ENCODE measurements around the gene RNF121. TPM values are rescaled to one million over a fixed set of nuclear protein-coding genes. Genes with fewer than 3 reads are reported as not detected.

Gene RNF121
- total RNA-seq, 1 experiment from 2014 or later = 56.9 TPM

GRCh38 chr11:72001834-72002591 is 73.2 kb downstream of the RNF121 start:
- Histone ChIP-seq H2BK15ac (ENCODE audit: low read depth, low read length) (no peak overlapping the region), H3K18ac (ENCODE audit: insufficient read length, low read depth, low read length) (no peak overlapping the region), H4K8ac (replicated peaks; ENCODE audit: insufficient read length, low read depth, low read length) (no peak overlapping the region), H3K27me3 (ENCODE audit: insufficient read depth, low read length) (no peaks in the 10 kb centered on the region), H3K79me1 (ENCODE audit: insufficient read depth, low read depth, low read length, poor library complexity, severe bottlenecking) (no peaks in the 10 kb centered on the region), H3K9ac (ENCODE audit: extremely low read depth, insufficient read length, low read length) (no peak overlapping the region), H3K79me2 (ENCODE audit: insufficient read depth, low read length) (no peaks in the 10 kb centered on the region), H3K56ac (ENCODE audit: insufficient read length, low read depth, low read length) (no peak overlapping the region), H3K4me2 (ENCODE audit: insufficient read depth, insufficient read length, low read length) (no peak overlapping the region), H2BK5ac (ENCODE audit: insufficient read length, low read length) (no peak overlapping the region), H3K23me2 (ENCODE audit: insufficient read length, low read depth, low read length, poor library complexity, severe bottlenecking) (no peaks in the 10 kb centered on the region), H2BK12ac (ENCODE audit: insufficient read length, low read depth, low read length) (no peak overlapping the region), H3T11ph (ENCODE audit: low read length) (no peak overlapping the region), H3K23ac (ENCODE audit: insufficient read length, low read depth, low read length) (no peak overlapping the region), H2BK20ac (ENCODE audit: low read depth, low read length, poor library complexity, severe bottlenecking) (no peak overlapping the region), H4K20me1 (ENCODE audit: control insufficient read depth, insufficient read depth, insufficient read length) (peaks cover 2% of the 10 kb centered on the region), H2AFZ (ENCODE audit: low read length) (no peak overlapping the region), H3K4me1 (ENCODE audit: insufficient read depth, low read length) (no peaks in the 10 kb centered on the region), H4K91ac (ENCODE audit: insufficient read length, low read depth, low read length) (no peak overlapping the region), H3K9me3 (ENCODE audit: control insufficient read depth, low read depth, low read length) (no peaks in the 10 kb centered on the region), H4K5ac (ENCODE audit: insufficient read length, low read depth, low read length) (no peak overlapping the region), H3K27ac (ENCODE audit: insufficient read length, low read depth, low read length) (no peak overlapping the region), H3K4ac (ENCODE audit: low read depth, low read length) (no peak overlapping the region), H2AK5ac (ENCODE audit: insufficient read length, low read length) (no peak overlapping the region), H2BK120ac (ENCODE audit: low read depth, low read length, poor library complexity, severe bottlenecking) (no peak overlapping the region), H3K14ac (ENCODE audit: insufficient read depth, low read length) (no peak overlapping the region)
- H3K4me3 Mint-ChIP-seq = no peak overlapping the region; a peak in 1 of 5 replicates
- TF ChIP-seq, protein P1, sequence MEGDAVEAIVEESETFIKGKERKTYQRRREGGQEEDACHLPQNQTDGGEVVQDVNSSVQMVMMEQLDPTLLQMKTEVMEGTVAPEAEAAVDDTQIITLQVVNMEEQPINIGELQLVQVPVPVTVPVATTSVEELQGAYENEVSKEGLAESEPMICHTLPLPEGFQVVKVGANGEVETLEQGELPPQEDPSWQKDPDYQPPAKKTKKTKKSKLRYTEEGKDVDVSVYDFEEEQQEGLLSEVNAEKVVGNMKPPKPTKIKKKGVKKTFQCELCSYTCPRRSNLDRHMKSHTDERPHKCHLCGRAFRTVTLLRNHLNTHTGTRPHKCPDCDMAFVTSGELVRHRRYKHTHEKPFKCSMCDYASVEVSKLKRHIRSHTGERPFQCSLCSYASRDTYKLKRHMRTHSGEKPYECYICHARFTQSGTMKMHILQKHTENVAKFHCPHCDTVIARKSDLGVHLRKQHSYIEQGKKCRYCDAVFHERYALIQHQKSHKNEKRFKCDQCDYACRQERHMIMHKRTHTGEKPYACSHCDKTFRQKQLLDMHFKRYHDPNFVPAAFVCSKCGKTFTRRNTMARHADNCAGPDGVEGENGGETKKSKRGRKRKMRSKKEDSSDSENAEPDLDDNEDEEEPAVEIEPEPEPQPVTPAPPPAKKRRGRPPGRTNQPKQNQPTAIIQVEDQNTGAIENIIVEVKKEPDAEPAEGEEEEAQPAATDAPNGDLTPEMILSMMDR (conservative IDR thresholded peaks at IDR 0.05) = no peak
- peaks cover 8% of the 10 kb centered on the region; the same call in 1 of the 2 replicates for H3K27me3 Mint-ChIP-seq (ENCODE audit: low read depth)
- H3K36me3 Mint-ChIP-seq (ENCODE audit: insufficient read depth in 1 of 3, low read depth in 3 of 3) = peaks cover 38 to 69% (median 56%) of the 10 kb centered on the region in 3 experiments; a peak in 6 of 7 replicates
- no peak for DNase-seq
- peak overlapping the region in 2 of 3 experiments; percentile 9 to 88; a peak in 5 of 7 replicates for H3K27ac Mint-ChIP-seq
- peaks cover 0 to 7% of the 10 kb centered on the region in 2 experiments; a peak in 1 of 4 replicates for H3K4me1 Mint-ChIP-seq
- H3K9me3 Mint-ChIP-seq = no peaks in the 10 kb centered on the region
- no CpG with 5 or more reads among the region's 10 CpGs for WGBS (ENCODE audit: extremely low coverage, insufficient read length, low lambda C conversion rate)

Data from H9 (cell line).